ENCODE measurements around the gene DYNC1H1.

- TF ChIP-seq CTCF (IDR thresholded peaks at IDR 0.05) (no peak), POLR2A (IDR thresholded peaks at IDR 0.05) (no peak)
Observed at GRCh38 chr14:102085948-102086708, 121.8 kb downstream of the DYNC1H1 start.

All from esophagus squamous epithelium (tissue), 4 donors.